Right renal pelvis (tissue), 4 donors: ENCODE results near the gene ATPAF1. TPM values are rescaled to one million over a fixed set of nuclear protein-coding genes. Genes with fewer than 3 reads are reported as not detected.
"Not testable (repeated sequence)": the region's sequence is repeated elsewhere in the genome, so short reads cannot be mapped to it uniquely, and the experiment has no call there.

Experiments used
- DNase-seq, 4 donors: peaks; one replicate each; pipeline ENCODE4 v3.0.0-alpha.2; 2013; ENCODE audit warnings: low read depth in 4 of 4, low spot score in 3 of 4, missing footprints in 1 of 4
- polyA plus RNA-seq, 4 donors: library from polyadenylated mRNA; unstranded; fragments of 120-200 nt; gene quantifications; one replicate each; pipeline ENCODE4 v1.2.1, GENCODE V29; 2013; ENCODE audit not compliant: insufficient read length in 4 of 4

The ATPAF1 gene
- polyA plus RNA-seq, 4 donors, result 96.0 to 112 (median 108) TPM

DNA sequence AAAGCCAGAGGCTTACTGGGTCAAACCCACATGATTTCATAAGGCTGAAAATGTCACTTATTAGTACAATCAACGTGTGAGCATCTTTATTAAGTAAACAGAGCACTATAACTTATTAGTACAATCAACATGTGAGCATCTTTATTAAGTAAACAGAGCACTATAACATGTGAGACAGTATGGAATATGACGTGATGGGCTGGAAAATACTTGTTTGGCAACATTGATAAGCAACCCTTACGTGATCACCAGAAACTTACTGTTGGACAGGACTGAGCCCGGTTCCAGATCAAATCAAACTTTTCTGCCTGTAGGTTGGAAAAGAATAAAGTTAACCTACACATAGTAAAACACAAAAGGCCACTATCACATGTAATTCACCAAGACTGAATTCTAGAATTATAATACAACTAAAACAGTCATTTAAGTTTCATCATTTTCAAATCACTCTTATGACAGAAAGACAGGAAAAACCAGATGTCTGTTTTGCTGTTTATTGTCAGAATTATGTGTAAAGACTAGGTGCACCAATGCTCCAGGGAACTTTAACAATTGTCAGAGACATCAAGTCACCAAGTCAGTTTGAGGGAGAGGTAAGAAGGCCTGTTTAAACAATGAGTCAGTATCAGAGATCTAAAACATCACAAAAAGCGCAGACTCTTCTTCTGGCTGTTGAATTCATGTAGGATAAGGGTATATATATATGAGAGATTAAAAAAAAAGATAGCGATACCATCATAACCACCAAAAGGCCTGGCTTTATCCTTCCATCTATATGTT is 15.7 kb downstream of the ATPAF1 start:
- no peak for DNase-seq

DNA sequence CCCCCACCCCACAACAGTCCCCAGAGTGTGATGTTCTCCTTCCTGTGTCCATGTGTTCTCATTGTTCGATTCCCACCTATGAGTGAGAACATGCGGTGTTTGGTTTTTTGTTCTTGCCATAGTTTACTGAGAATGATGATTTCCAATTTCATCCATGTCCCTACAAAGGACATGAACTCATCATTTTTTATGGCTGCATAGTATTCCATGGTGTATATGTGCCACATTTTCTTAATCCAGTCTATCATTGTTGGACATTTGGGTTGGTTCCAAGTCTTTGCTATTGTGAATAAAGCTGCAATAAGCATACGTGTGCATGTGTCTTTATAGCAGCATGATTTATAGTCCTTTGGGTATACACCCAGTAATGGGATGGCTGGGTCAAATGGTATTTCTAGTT is 17.0 kb downstream of the ATPAF1 start:
- DNase-seq, result not testable (repeated sequence)

DNA sequence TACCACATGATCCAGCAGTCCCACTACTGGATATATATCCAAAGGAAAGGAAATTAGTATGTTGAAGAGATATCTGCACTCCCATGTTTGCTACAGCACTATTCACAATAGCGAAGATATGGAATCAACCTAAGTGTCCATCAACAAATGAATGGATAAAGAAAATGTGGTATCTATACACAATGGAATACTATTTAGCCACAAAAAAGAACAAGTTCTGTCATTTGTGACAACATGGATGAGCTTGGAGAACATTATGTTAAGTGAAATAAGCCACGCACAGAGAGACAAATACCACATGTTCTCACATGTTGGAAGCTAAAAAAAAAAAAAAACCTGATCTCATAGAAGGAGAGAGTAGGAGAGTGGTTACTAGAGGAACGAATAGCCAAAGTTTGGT is 17.7 kb downstream of the ATPAF1 start:
- DNase-seq, result no peak

DNA sequence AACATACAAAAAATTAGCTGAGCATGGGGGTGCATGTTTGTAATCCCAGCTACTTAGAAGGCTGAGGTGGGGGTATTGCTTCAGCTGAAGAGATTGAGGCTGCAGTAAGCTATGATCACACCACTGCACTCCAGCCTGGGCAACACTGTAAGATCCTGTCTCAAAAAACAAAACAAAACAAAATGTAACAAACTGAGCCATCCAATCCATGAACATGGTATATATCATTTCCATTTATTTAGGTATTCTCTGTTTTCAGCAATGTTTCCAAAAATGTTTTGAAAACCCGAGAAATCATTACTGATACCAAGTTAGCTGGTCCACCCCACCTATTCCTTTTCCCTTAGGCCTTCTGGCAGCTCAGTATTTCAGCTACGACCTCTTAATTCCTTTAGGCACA is 18.4 kb downstream of the ATPAF1 start:
- DNase-seq, result no peak

DNA sequence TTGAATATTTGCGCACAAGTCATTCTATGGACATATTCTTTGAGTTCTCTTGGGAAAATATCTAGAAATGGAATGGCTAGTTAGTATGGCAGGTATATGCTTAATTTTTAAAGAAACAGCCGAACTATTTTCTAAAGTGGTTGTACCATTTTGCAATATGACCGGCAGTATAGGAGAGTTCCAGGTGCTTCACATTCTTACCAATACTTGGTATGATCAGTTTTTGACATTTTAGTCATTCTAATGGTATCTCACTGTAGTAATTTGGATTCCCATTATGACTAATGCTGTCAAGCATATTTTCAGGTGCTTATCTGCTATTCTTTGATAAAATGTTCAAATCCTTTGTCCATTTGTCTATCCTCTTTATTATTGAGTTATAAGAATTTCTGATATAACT is 20.6 kb downstream of the ATPAF1 start:
- DNase-seq, result no peak

DNA sequence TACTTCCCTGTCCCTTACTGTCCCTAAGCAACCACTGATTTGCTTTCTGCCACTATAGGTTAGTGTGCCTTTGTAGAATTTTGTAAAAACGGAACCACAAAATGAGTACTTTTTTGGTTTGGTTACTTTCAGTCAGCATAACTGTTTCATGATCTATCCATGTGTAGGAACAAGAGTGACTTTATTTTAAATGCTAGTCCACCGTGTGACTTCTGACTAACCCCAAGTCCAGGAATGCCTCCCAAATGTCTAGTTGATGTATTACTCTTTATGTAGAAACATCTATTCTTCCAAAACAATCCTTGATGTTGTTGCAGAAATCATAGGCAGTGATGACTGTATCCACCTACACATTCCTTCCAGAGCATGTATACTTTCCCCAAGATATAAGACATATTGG is 21.3 kb downstream of the ATPAF1 start:
- DNase-seq, result no peak

DNA sequence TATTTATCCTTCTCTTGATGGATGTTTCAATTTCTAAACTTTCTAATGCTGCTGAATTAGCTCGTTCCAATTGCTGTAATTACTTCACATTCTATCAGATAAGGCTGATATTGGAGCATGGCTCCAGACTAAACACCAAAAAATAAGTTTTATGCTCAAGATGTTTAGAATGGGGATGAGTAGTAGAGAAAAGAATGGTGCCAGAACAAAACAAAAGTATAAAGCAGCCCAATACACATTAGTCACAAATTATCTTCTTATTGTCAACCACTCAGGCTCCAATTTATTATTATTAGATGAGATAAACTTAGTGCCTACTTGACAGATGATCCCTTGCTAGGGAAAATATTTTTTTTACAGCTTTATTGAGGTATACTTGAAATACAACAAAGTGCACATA is 21.8 kb downstream of the ATPAF1 start:
- DNase-seq, result no peak

DNA sequence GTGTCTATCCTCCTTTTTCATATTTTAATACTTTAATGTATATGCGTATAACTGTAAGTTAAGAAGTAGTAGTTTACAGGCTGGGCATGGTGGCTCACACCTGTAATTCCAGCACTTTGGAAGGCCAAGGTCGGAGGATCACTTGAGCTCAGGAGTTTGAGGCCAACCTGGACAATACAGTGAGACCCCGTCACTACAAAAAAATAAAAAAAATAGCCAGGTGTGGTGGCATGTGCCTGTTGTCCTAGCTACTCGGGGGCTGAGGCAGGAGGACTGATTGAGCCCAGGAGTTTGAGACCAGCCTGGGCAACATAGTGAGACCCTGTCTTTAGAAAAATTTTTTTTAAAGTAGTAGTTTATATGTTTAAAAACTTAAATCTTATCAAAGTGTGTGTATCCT is 22.3 kb downstream of the ATPAF1 start:
- DNase-seq, result no peak

DNA sequence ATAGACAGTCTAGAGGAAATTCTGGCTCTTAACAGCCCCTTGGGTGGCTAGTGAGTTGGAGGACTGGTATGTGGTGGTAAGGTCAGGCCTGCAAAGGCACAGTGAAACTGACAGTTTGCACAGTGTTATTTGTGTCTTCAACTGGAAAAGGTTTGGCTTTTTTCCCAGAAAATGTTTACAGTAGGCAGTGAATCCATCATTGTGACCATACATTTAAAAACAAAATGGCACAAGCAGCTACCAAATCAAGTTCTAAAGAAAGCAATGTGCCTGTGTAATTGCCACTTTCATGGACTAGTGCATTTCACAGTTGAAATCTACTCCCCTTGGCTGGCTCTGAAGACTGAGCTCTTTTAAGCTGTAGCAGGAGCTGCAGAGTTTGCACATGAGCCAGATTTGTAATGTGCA is 24.8 kb downstream of the ATPAF1 start:
- peak in 1 of 4 donors; percentile 33 for DNase-seq

DNA sequence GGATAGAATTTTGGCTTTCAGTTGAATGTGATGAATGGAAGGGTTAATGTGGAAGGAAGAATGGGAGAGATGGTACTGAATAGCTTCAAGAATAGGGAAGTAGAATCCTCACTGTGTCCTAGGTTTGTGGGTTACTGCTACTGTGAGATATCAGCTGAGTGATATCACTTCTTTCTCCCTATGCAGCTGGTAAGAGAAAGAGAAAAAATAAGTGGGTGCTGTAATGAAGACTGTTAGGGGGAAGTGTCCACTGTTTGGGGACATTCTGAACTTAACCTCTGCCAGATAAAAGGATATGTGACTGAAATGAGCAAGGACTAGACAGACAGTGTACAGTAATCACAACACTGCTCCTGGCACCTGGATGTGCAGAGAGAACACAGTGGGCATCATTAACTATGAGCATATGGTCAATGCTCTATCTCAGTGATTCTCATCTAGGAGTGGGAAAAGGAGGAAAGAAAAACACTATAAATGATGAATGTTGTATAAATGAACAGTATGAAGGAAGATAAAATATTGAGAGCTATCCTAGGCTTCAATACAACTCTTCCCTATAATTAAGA is 26.0 kb downstream of the ATPAF1 start:
- no peak for DNase-seq

DNA sequence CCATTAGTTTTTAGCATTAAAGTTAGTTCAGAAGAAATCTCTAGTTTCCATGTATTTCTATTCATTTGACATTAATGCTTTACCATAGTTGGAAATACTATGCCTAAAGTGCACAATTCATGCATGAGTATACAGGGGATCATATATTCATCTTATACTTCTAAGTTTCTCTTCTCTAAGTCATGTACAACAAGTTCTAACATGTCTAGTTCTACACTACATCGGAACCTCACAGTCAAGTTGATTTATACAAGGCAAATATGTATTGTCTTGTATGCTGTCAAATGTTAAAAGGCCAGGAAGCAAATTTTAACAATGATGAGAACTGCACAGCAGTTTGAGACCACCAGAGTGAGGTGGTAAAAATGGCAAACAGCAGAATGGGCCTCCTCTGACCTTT is 28.6 kb downstream of the ATPAF1 start:
- DNase-seq, result no peak

DNA sequence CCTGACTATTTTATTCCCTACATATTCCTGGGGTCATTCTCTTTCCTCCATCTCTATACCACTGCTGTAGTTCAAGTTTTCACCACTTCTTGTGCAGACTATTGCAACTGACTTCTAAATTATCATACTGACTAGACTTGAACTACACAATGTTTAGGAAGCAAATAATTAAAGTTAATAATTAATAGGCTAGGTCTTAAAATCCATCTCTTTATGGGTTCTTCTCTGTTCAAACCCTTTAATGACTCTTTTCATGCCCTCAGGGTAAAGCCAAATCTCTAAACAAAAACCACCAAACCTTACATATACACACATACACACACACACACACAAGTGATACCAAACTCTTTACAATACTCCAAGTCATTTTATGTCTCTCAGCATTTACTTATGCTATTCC is 29.2 kb downstream of the ATPAF1 start:
- DNase-seq, result no peak

DNA sequence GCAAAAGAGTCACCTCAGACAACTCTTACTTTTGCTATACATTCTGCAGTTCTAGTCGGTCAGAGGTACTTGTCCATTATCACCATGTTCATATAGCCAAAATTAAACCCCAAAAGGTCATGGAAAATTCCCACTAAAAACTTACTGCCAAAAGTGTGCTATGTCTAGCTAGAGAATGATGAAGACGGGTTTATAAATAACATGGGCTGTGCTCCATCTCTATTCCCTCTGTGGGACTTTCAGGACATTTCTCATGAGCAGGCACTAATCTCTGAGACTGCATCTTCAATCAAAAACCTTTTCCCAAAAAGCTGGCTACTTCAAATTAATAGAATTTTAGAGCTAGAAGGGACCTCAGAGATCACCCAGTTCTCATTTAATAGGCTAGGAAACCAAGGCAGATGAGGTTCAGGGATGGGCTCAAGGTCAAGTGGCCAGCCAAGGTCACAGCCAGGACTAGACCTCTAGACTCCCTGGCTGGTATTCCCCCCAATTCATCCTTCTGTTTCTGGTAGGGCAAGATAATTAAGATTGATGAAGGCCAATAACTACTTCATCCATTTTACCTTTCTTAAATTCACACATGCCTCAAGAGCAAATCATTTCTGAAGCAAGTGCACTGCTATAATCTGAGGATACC is 30.6 kb downstream of the ATPAF1 start:
- no peak for DNase-seq

DNA sequence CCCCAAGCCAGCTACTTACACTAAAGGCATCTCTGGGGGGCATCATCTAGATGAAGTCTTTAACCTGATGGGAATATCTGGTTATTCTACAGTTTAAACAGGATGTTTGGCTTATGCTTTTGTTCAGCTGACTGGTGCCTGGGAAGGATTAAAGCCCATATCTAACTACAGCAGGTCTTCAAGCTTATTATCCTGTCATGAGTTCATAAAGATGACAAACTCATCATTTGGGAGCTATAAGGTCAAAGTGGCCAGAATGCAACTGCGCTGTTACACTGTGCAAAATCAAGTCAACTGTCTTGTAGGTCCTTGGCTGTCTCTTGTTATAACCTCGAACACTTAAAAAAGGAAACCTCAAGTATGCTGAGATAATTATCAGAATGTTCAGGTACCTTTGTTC is 33.0 kb downstream of the ATPAF1 start:
- no peak for DNase-seq

DNA sequence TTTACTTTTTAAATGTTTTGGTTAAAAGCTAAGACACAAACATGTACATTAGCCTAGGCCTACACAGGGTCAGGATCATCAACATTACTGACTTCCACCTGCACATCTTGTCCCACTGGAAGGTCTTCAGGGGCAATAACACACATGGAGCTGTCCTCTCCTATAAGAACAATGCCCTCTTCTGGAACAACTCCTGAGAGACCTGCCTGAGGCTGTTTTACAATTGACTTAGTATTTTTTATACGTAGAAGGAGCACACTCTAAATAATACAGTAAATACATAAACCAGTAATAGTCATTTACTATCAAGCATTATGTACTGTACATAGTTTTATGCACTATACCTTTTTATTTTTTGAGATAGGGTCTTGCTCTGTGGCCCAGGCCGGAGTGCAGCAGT is 37.4 kb downstream of the ATPAF1 start:
- DNase-seq, result no peak

DNA sequence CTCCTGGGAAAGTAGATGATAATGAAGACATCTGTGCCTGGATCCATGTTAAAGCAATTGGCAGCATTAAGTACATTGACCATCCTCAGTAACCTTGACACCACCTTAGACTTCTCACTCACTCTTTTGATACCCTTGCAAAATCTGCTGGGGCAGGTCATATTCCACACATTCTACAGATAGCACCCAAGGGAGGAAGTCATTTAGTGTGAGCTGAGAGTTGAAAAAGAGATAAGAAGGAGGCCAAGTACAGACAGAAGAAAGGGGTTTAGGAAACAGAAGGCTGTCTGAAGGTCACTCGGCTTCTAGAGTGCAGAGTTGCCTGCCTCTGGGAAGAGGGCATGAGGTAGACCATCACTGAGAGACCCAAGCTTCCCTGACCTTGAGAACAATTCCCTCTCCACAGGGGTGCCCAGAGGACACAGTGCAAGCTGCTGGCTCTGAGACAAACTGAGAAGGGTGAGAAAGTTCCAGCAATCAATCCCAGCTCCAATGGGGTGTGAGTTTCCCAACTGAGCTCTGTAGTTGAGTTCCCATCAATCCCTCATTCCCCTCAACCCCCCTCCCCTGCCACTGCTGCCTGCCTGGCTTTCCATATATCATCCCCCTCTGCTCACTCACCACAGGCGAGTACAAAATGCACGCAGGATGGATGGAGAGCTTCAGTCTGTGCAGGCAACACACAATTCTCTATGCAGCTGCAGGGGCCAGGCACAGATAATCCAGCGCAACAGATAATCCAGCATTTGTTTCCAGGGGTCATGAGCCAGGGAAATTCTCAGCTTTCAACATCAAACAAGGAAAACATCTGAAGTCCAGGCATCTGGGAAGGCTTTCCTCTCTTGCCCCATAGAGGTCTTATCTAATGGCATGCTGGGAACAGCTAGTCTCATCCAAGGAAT is 44.2 kb downstream of the ATPAF1 start:
- no peak for DNase-seq

DNA sequence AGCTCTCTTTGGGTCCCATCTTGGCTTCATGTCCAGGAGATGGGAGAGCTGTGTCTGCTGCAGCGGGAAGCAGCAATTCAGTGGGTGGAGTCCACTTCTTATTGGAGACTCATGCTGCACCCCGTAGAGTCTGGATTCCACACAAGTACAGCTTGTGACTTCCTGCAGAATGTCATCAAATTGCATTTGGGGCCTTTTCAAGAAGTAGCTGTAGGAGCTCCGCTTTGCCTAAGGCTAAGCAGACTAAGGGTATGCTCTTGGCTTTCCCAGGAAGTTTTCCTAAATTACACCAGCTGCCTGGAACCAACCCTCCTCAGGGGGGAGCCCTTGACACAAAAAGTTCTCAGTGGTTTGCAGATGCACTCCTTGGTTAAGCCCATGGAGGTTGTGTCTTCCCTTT is 45.8 kb downstream of the ATPAF1 start:
- no peak for DNase-seq

DNA sequence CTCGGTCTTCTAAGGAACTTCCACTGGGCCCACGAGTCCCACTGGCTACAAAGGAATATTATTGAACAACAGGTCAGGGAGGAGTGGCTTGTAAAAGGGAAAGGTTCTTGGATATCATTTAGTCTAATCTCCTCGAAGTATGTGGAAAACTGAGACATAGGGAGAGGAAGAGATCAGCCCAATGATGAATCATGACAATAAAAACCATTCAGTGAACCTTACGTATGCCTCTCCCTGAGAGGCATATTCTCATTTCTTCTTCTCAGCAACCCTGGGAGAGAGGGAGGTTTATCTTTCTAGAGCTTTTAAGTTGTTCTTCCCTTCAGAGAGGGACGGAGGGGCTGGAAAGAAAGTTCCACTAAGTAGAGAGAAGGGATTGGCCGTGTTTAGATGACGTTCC is 46.2 kb downstream of the ATPAF1 start:
- DNase-seq, result no peak

DNA sequence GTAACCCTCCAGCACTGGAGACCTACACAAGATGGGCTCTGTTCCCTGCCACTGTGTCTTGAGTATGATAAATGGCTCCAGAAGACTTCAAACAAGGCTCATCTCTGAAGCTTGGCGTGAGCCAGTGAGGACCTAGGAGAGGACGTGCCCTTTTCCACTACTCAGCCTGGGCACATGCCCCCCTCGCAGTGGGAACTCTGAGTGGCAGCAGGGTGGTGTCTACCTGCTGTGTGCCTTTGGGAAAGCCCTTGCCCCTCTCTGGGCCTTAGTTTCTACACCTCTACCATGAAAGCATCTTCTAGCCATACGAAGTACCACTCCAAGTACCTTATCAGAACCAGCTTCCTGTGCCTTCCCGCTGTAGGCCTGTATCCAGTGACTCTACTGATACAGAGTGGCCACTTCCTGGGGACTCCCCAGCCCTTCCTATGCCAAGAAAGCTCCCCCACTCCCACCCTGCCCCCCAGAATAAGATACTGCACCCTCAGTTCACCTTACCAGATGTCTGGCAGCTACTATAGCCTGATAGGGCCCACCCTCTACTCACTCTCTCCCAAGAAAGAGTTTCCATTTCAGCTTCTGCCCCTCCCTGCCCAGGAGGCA is 48.4 kb downstream of the ATPAF1 start:
- no peak for DNase-seq

DNA sequence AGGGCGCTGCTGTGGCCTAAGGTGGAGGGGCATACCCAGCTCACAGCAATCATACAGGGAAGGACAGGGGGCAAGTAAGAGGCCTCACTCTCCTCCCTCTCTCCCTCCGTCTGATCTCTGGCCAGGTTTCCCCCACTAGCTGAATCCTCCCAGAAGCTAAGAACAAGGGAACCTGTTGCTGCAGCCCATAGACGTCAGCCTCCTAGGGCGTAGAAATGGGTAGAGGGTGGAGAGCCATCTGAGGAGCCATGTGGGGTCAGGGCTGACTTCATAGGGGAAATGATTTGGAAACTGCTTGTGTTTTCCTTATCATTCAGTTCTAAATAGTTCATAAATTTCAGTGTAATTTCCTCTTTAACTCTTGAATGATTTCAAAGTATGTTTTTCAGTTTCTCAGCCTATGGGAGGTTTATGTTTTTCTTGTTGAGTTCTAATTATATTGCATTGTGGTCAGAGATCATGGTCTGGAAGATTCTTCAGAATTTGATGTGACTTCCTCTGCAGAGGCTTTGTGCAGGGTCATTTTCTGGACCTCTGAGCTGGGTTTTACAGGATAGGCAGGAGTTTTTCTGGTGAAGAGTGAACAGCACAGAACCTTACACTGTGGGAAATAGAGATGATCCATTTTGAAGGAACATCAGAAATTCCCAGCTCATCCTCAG is 49.3 kb downstream of the ATPAF1 start:
- DNase-seq, result no peak
